GM21737 (cell line): ENCODE measurements around the gene SMIM23.

ENCODE experiments used
- ATAC-seq: cut with Tn5 transposase; IDR thresholded peaks from one replicate; pipeline ENCODE4 v1.9.1; 2021; ENCODE audit warnings: mild to moderate bottlenecking, moderate library complexity; ENCODE audit not compliant: unreplicated experiment

The SMIM23 gene

GRCh38 chr5:171785517-171785916 is at the start of gene SMIM23:
SMIM23 (plus strand) TSS chr5:171785817; CDS start chr5:171785872, 55 bp downstream.
- ATAC-seq, result no peak

DNA sequence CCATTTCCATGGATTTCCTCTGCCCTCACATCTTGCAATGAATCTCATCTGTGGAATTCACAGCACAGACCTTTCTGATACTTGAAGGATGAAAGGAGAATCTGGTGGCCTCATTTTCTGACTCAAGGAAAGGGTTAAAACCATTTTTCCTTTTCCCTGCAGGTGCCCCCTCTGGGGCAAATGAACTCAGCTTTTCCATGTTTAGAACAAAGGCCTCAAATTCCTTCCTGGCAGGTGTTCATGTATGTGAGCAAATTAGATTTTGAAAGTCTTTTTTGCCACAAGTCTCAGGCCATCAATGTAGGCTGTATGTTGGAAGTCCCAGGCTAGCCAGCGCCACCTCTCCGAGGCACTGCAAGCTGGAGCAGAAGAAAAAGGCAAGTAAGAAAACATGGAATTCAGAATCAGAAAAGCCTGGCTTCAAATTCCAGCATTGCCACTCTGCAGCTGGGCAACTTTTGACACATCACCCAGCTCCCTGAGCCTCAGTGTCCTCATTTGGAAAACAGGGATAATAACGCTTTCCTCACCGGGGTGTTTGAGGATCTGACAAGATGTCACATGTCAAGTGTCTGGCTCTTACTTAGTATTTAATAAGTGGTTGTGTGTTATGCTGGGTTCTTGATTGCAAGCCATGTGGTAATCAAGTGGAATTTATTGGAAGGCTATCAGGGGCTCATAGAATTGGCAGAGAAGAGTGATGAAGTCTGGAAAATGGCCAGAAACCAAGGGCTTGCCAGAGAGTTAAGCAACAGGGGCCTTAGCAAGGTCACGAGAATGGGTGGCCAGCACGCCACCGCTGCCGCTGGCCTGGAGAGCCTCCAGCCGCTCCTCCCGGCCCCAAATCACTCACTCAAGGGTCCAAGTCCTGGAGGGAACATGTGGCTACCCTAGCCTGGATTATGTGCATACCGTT is 48.4 kb upstream of the SMIM23 start:
- ATAC-seq, result no peak

DNA sequence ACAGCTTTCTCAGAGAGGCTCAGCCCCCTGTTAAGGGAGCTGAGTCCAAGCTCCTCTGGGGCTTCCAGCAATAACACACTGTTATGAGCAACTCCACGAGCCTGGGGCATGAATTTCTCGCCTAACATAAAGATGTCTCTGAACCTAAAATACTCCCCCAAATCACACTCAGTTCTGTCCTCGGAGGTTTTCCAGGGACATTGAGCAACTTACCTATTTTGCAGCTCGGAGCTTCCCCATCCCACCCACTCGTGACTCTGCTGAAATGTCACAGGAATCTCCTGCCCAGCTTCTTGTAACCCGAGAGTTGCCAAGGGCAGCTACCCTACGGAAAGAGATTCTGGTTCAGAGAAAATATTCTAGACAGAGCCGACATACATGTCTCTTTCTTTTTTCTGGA is 47.1 kb upstream of the SMIM23 start:
- no peak for ATAC-seq

GRCh38 chr5:171739271-171739670 is 46.3 kb upstream of the SMIM23 start:
- no peak for ATAC-seq

- no peak for ATAC-seq
Measured at GRCh38 chr5:171743436-171744076, 42.1 kb upstream of the SMIM23 start.

GRCh38 chr5:171744264-171744663 is 41.4 kb upstream of the SMIM23 start:
- no peak for ATAC-seq

- no peak for ATAC-seq
Measured at GRCh38 chr5:171744882-171745281, 40.7 kb upstream of the SMIM23 start.

DNA sequence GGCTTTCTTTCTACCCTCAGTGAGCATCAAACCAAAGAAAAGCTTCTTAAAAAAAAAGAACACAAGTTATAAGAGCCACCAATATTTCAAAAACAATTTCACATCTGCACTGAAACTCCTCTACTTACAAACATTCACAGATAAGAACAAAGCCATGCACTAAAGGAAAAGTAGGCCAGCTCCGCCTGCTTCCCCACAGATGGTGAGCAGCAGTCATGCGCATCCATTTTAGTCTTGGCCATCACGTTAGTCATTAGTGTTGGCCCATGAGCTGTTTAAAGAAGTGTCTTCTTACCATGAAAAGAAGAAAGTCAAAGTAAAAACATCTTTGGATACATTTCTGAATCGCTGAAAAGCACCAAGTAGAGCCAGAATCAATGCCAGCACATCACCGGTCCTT is 40.0 kb upstream of the SMIM23 start:
- no peak for ATAC-seq

- ATAC-seq, result no peak
Measured at GRCh38 chr5:171747061-171747859, 38.4 kb upstream of the SMIM23 start.

DNA sequence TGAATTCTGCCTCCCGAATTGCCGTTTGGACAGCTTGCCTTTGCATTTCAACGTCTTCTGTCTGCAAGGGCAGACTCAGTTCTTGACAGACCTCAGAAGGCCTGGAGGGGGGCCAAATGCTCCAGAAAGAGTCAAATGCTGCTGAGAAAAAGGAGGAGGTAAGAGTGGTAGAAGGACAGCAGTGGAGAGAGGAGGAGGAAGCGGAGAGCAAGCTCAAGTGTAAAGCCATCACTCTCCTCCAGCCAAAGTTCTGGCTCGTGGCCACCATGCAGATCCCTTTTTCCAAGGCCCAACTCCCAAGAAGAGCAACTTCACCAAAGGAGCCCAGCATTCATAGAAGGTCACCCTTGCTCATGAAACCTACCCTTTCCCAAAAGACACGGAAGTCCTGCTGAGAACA is 36.9 kb upstream of the SMIM23 start:
- ATAC-seq, result no peak

DNA sequence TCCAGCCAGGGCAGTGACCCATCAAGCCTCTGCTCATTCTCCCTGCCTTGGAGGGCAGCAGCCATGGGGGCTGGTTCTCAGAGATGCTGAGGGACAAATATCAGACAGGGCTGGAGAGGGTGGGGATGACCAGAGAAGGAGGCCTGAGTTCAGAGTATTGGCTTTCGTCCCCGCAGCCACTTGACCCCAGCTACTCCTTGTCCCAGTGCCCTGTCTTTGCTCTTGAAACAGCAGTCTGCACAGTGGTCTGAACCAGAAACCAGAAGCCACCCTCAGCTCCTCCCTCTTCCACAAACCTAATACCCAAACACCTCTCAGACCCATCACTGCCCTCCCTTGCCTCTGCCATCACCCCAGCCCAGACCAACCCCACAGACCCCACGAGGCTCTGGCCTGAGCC is 36.3 kb upstream of the SMIM23 start:
- ATAC-seq, result no peak

- ATAC-seq, result no peak
Measured at GRCh38 chr5:171750311-171750788, 35.3 kb upstream of the SMIM23 start.

GRCh38 chr5:171755354-171755821 is 30.2 kb upstream of the SMIM23 start:
- ATAC-seq, result no peak

GRCh38 chr5:171757853-171758535 is 27.6 kb upstream of the SMIM23 start:
- no peak for ATAC-seq

GRCh38 chr5:171759777-171760176 is 25.8 kb upstream of the SMIM23 start:
- no peak for ATAC-seq

DNA sequence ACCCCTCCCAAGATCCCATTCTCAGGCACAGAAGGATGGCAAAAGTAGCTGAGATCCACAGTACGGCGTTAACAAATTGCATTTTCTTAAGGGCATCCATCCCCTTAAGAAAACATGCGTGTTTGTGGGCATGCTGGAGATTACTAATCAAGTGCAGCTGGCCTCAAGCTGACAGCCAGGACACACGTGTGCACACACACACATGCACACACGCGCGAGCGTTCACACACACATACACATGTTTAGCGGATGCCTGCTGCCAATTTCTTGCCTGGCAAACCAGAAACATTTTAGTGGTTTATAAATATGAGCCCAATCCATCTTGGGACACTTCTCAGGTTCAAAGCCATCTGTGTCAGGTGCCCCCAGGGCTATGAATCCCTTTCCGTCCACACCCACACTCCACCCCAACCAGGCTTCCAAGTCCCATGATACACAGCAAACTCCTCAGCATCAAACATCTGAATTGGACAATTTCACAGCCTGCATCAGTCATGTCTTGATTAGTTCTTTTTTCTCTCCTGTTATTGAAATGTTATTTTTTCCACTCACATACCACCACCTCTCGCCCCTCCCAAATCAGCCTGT is 23.5 kb upstream of the SMIM23 start:
- ATAC-seq, result no peak

GRCh38 chr5:171762903-171763302 is 22.7 kb upstream of the SMIM23 start:
- no peak for ATAC-seq

DNA sequence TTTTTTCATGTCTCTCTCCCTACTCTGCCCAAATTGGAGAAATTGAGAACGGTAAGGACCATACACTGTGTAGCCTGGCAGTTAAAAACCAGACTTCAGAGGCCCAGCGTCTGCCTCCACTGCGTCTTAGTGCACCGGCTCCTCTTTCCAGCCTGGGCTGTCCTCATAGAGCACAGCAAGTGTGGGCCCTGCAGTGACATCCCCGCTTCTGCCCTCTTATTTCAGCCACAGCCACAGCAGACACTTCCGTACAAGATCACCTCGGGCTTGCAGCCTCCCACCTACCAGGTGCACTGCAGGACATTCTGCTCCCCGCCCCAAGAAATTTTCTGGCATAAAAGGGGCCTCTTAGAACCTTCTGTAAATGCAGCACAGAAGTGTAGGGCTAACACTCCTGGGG is 21.4 kb upstream of the SMIM23 start:
- ATAC-seq, result no peak

DNA sequence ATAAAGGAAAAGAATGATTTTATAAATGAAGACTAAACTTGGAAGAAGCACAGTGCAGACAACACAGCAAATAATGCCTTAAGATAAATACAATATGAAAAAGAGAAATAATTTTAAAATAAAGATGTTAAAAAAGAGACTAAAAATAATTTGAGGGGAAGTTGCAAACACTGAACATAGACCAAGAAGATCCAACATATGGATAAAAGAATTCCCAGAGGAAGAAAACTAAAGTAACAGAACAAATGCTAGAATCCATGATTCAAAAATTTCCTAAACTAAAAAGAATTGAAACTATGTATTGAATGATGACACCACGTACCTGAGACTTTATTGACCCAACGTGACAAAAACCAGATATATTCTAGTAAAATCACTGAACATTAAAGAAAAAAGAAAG is 18.7 kb upstream of the SMIM23 start:
- no peak for ATAC-seq

DNA sequence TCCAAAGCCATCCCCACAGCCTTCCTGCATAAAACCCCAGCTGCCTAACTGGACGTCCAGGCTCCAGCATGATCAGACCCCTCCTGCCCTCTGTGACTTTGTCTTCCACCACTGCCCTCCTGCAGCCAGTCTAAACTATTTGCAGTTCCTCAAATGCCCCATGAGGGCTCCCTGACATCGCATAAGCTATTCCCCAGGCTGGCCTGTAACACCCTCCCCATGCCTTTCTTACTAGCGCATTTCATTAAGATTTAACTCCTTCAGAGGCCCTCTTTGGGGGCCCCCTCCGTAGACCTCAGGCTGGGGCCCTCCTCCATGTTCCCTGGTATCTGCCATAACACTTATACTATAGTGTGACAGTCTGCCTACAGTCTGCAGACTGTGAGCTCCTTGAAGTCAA is 15.5 kb upstream of the SMIM23 start:
- no peak for ATAC-seq
